Lung (tissue), 12 donors: Measurements from ENCODE around the gene ARID1A. TPM values are rescaled to one million over a fixed set of nuclear protein-coding genes. Genes with fewer than 3 reads are reported as not detected.

ENCODE experiments used
- ATAC-seq: fragments of 200-7000 bp; cut with Tn5 transposase; one replicate; pipeline ENCODE4 v1.9.1; 2020; ENCODE audit warnings: moderate number of reproducible peaks; ENCODE audit not compliant: insufficient read depth, low FRiP score
- DNase-seq, 3 donors: peaks; one replicate each; pipeline ENCODE4 v3.0.0-alpha.2; 2013 to 2017
- H3K27ac ChIP-seq, 2 donors: one replicate each; pipeline ENCODE4 v1.5.1; 2013; ENCODE audit warnings: mild to moderate bottlenecking in 2 of 2, moderate library complexity in 2 of 2, control low read depth in 1 of 2, inconsistent platforms in 1 of 2, low read depth in 1 of 2, low read length in 1 of 2
- H3K27me3 ChIP-seq, 3 donors: one replicate each; pipeline ENCODE4 v1.5.1; 2013; ENCODE audit warnings: low read length in 2 of 3; ENCODE audit not compliant: control insufficient read depth in 3 of 3, insufficient read depth in 3 of 3
- H3K36me3 ChIP-seq, 4 donors: one replicate each; pipeline ENCODE4 v1.5.1; 2013; ENCODE audit warnings: low read length in 4 of 4, mild to moderate bottlenecking in 1 of 4, moderate library complexity in 1 of 4; ENCODE audit not compliant: control insufficient read depth in 4 of 4, insufficient read depth in 4 of 4
- H3K4me1 ChIP-seq, 5 donors: one replicate each; pipeline ENCODE4 v1.5.1; 2013; ENCODE audit warnings: low read length in 5 of 5, mild to moderate bottlenecking in 2 of 5, moderate library complexity in 1 of 5; ENCODE audit not compliant: control insufficient read depth in 5 of 5, insufficient read depth in 5 of 5
- H3K4me3 ChIP-seq: one replicate; pipeline ENCODE4 v1.5.1; 2013; ENCODE audit warnings: mild to moderate bottlenecking, control low read depth, moderate library complexity
- H3K9ac ChIP-seq, 2 donors: one replicate each; pipeline ENCODE4 v1.5.1; 2013; ENCODE audit warnings: low read length in 2 of 2, control low read depth in 1 of 2; ENCODE audit not compliant: insufficient read depth in 1 of 2
- H3K9me3 ChIP-seq, 4 donors: one replicate each; pipeline ENCODE4 v1.5.1; 2013; ENCODE audit warnings: low read length in 3 of 4, mild to moderate bottlenecking in 1 of 4, moderate library complexity in 1 of 4; ENCODE audit not compliant: control insufficient read depth in 4 of 4, insufficient read depth in 3 of 4
- WGBS, 2 donors: extraction: QIAGEN DNeasy Blood & Tissue Kit; methylation state at CpG; one replicate each; pipeline ENCODE4 v1.1.7; 2013; 5-methylcytosine and 5-hydroxymethylcytosine counted together
- polyA plus RNA-seq, 2 donors: library from polyadenylated mRNA; stranded (reverse); fragments of 200-250 nt; gene quantifications; one replicate each; pipeline ENCODE4 v1.2.1, GENCODE V29; 2013
- total RNA-seq, 2 donors: library from RNA; depleted of rRNA in 1 of 2; stranded (reverse); fragments of >200 nt in 1 of 2; gene quantifications; one replicate each; pipeline ENCODE4 v1.2.1, GENCODE V29; 2014 to 2021
- TF ChIP-seq, protein P1 (sequence below): IDR thresholded peaks from 2 replicates; pipeline ENCODE4 v1.5.1; 2012; ENCODE audit warnings: mild to moderate bottlenecking; ENCODE audit errors: control extremely low read depth, extremely low read depth
- donor health status: control.
- donor health status: control.
- donor health status: Bipolar disorder and iron deficiency.
- donor health status: healthy.
- donor health status: DM: yes; HTN: yes; CAD: no.

Gene ARID1A
- total and polyA plus RNA-seq, 4 donors, result 16.1 to 119 (median 50.1) TPM

GRCh38 chr1:26731233-26731902, 35.6 kb downstream of the ARID1A start:
- TF ChIP-seq, protein P1, sequence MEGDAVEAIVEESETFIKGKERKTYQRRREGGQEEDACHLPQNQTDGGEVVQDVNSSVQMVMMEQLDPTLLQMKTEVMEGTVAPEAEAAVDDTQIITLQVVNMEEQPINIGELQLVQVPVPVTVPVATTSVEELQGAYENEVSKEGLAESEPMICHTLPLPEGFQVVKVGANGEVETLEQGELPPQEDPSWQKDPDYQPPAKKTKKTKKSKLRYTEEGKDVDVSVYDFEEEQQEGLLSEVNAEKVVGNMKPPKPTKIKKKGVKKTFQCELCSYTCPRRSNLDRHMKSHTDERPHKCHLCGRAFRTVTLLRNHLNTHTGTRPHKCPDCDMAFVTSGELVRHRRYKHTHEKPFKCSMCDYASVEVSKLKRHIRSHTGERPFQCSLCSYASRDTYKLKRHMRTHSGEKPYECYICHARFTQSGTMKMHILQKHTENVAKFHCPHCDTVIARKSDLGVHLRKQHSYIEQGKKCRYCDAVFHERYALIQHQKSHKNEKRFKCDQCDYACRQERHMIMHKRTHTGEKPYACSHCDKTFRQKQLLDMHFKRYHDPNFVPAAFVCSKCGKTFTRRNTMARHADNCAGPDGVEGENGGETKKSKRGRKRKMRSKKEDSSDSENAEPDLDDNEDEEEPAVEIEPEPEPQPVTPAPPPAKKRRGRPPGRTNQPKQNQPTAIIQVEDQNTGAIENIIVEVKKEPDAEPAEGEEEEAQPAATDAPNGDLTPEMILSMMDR, result no peak
- ATAC-seq, result no peak
- peaks cover 2 to 34% (median 7%) of the 10 kb centered on the region in 5 donors for H3K4me1 ChIP-seq

DNA sequence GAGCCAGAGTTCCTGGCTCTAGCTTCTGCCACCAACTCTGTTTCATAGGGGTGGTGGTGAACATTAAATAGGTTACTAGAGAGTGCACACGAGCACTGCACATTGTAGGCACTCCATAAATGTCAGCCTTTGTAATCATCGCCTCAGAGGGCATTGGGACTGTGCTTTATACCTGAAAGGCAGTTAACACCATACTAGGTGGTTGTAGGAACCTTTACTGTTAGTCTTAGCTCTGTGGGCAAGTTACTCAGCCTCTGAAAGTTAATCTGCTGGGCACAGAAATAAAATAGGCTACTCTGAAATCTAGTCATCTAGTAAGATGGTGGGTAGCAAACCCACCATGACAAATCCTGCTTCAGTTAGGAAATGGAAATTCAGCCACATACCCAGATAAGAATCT, 37.6 kb downstream of the ARID1A start:
- 92 to 94% methylated on average over 2 of the region's 2 CpGs for WGBS, 2 donors
- Histone ChIP-seq H3K9ac (no peak overlapping the region), H3K4me1 (peaks cover 0 to 18% (median 0%) of the 10 kb centered on the region in 5 donors), H3K36me3 (peaks cover 31 to 57% (median 38%) of the 10 kb centered on the region in 4 donors), H3K27ac (no peak overlapping the region), H3K4me3 (no peak overlapping the region), H3K9me3 (no peaks in the 10 kb centered on the region), H3K27me3 (no peaks in the 10 kb centered on the region)
- no peak for DNase-seq
- TF ChIP-seq, protein P1, result no peak
- ATAC-seq, result no peak

More at GRCh38 chr1:26731233-26731902, 35.6 kb downstream of the ARID1A start:
- WGBS, 2 donors, result 90 to 91% methylated on average over 11 of the region's 11 CpGs
- Histone ChIP-seq H3K9me3 (no peaks in the 10 kb centered on the region), H3K27ac (no peak overlapping the region), H3K4me3 (no peak overlapping the region), H3K27me3 (no peaks in the 10 kb centered on the region), H3K36me3 (peaks cover 31 to 48% (median 32%) of the 10 kb centered on the region in 4 donors), H3K9ac (no peak overlapping the region)
- DNase-seq, result no peak

GRCh38 chr1:26733982-26734381, 38.2 kb downstream of the ARID1A start:
- DNase-seq, result no peak
- ATAC-seq, result no peak
- Histone ChIP-seq H3K4me3 (no peak overlapping the region), H3K36me3 (peaks cover 31 to 57% (median 38%) of the 10 kb centered on the region in 4 donors), H3K9me3 (no peaks in the 10 kb centered on the region), H3K27ac (no peak overlapping the region), H3K27me3 (no peaks in the 10 kb centered on the region), H3K4me1 (peaks cover 0 to 14% (median 0%) of the 10 kb centered on the region in 5 donors), H3K9ac (no peak overlapping the region)
- 12 to 20% methylated on average over 2 of the region's 2 CpGs for WGBS, 2 donors
- TF ChIP-seq, protein P1, result no peak
